GM18861 (cell line): Measurements from ENCODE around the gene SCT.

Source experiments
- ATAC-seq: cut with Tn5 transposase; IDR thresholded peaks from one replicate; pipeline ENCODE4 v1.9.1; 2021; ENCODE audit not compliant: unreplicated experiment

The SCT gene

GRCh38 chr11:589798-590197 lies 37.2 kb downstream of the SCT start:
- ATAC-seq = no peak

- ATAC-seq = no peak
These were observed 39.0 kb downstream of the SCT start for GRCh38 chr11:587978-588380.

- no peak for ATAC-seq
These were observed 39.4 kb downstream of the SCT start for GRCh38 chr11:587546-587945.

GRCh38 chr11:586376-587316 lies 40.3 kb downstream of the SCT start:
- ATAC-seq = no peak

- no peak for ATAC-seq
These were observed 42.7 kb downstream of the SCT start for GRCh38 chr11:584287-584686.

- ATAC-seq = no peak
These were observed 45.2 kb downstream of the SCT start for GRCh38 chr11:581752-582151.

- no peak for ATAC-seq
These were observed 45.6 kb downstream of the SCT start for GRCh38 chr11:581342-581741.

GRCh38 chr11:579830-580601 lies 47.0 kb downstream of the SCT start:
- no peak for ATAC-seq

GRCh38 chr11:578276-579035 lies 48.5 kb downstream of the SCT start:
- no peak for ATAC-seq

- ATAC-seq = no peak
These were observed 49.4 kb downstream of the SCT start for GRCh38 chr11:577611-577894.

GRCh38 chr11:576811-577610 lies 50.0 kb downstream of the SCT start:
- no peak for ATAC-seq
